Breast epithelium (tissue), 3 donors: ENCODE data around the gene BPGM.

Source experiments
- CTCF ChIP-seq, 3 donors: fragments of 450-650 bp; IDR thresholded peaks; one replicate each; pipeline ENCODE4 v1.5.1; 2016 to 2017; ENCODE audit warnings: antibody characterized with exemption in 3 of 3, mild to moderate bottlenecking in 3 of 3, moderate library complexity in 3 of 3
- POLR2A ChIP-seq: fragments of 450-650 bp; IDR thresholded peaks from one replicate; pipeline ENCODE4 v1.6.1; 2016; ENCODE audit warnings: antibody characterized with exemption, mild to moderate bottlenecking, moderate library complexity

DNA sequence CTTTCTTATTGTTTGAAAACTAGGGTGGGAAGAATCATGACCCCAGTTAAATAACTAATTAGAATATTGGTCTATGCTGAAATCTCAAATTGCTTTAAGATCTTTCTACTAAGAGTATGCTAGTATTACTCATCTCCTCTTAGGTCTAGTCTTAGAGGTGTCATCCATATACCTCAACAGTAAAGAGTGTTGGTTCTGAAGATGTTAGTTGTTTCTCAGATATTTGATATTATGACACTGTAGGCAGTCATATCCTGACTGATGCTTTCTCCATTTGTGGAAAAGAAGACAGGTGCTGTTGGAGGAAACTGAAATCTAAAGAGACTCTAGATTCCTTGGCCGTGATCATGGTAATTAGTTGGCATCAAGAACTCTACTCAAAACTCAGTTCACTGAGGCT lies 21.2 kb downstream of the BPGM start:
- TF ChIP-seq CTCF (IDR thresholded peaks at IDR 0.05) (no peak), POLR2A (no peak)
